Glutamatergic neuron (in vitro differentiated cells): ENCODE measurements around the gene ZFPM1. TPM values are rescaled to one million over a fixed set of nuclear protein-coding genes. Genes with fewer than 3 reads are reported as not detected.

ENCODE experiments used
- DNase-seq: peaks from one replicate; pipeline ENCODE4 v3.0.0; 2022
- H3K27ac Mint-ChIP-seq: one replicate; pipeline ENCODE4 v1.8.0; 2020; ENCODE audit warnings: mild to moderate bottlenecking, mixed read lengths, inconsistent platforms; ENCODE audit not compliant: unreplicated experiment
- H3K27me3 Mint-ChIP-seq: one replicate; pipeline ENCODE4 v1.8.0; 2020; ENCODE audit warnings: mild to moderate bottlenecking, moderate library complexity, mixed read lengths, inconsistent platforms; ENCODE audit not compliant: unreplicated experiment
- H3K36me3 Mint-ChIP-seq: one replicate; pipeline ENCODE4 v1.8.0; 2020; ENCODE audit warnings: mild to moderate bottlenecking, mixed read lengths, inconsistent platforms; ENCODE audit not compliant: unreplicated experiment
- H3K4me1 Mint-ChIP-seq: one replicate; pipeline ENCODE4 v1.8.0; 2020; ENCODE audit warnings: mild to moderate bottlenecking, low read depth, mixed read lengths, inconsistent platforms; ENCODE audit not compliant: unreplicated experiment
- H3K4me3 Mint-ChIP-seq: one replicate; pipeline ENCODE4 v1.8.0; 2020; ENCODE audit warnings: mild to moderate bottlenecking, mixed read lengths, inconsistent platforms; ENCODE audit not compliant: unreplicated experiment
- H3K9me3 Mint-ChIP-seq: one replicate; pipeline ENCODE4 v1.8.0; 2020; ENCODE audit warnings: mild to moderate bottlenecking, moderate library complexity, mixed read lengths, inconsistent platforms; ENCODE audit not compliant: unreplicated experiment
- CTCF ChIP-seq: fragments of 200-600 bp; sonication (generic); IDR thresholded peaks from one replicate; pipeline ENCODE4 v1.5.0; 2021; ENCODE audit not compliant: partially characterized antibody, unreplicated experiment
- total RNA-seq: library from RNA; stranded (reverse); fragmentation: NEBNext Ultra II Directional; extraction: Animal tissue kit (Norgen Biotek cat#: 25700); gene quantifications from one replicate; pipeline ENCODE4 v1.2.1, GENCODE V29; 2021; ENCODE audit not compliant: unreplicated experiment

Gene ZFPM1
- total RNA-seq, 1 donor from 2014 or later = 11.1 TPM

GRCh38 chr16:88421871-88422433, 31.1 kb upstream of the ZFPM1 start:
- Mint-ChIP-seq H3K9me3 (peaks cover 3% of the 10 kb centered on the region), H3K27ac (no peak overlapping the region), H3K4me1 (peaks cover 4% of the 10 kb centered on the region), H3K4me3 (no peak overlapping the region), H3K27me3 (peaks cover 7% of the 10 kb centered on the region), H3K36me3 (no peaks in the 10 kb centered on the region)
- DNase-seq = no peak
- TF ChIP-seq CTCF = no peak

GRCh38 chr16:88422733-88423447, 30.2 kb upstream of the ZFPM1 start:
- Mint-ChIP-seq H3K27ac (no peak overlapping the region), H3K4me3 (no peak overlapping the region), H3K36me3 (no peaks in the 10 kb centered on the region), H3K27me3 (peaks cover 7% of the 10 kb centered on the region), H3K9me3 (peaks cover 3% of the 10 kb centered on the region), H3K4me1 (peaks cover 4% of the 10 kb centered on the region)
- DNase-seq = no peak
- no peak for TF ChIP-seq CTCF

GRCh38 chr16:88423448-88423850, 29.6 kb upstream of the ZFPM1 start:
- TF ChIP-seq CTCF = no peak
- Mint-ChIP-seq H3K36me3 (no peaks in the 10 kb centered on the region), H3K27ac (no peak overlapping the region)

GRCh38 chr16:88424587-88425235, 28.4 kb upstream of the ZFPM1 start:
- H3K27ac Mint-ChIP-seq = no peak overlapping the region
- peaks cover 4% of the 10 kb centered on the region for H3K4me1 Mint-ChIP-seq
- peaks cover 7% of the 10 kb centered on the region for H3K27me3 Mint-ChIP-seq
- no peaks in the 10 kb centered on the region for H3K9me3 Mint-ChIP-seq
- H3K4me3 Mint-ChIP-seq = no peak overlapping the region
- no peak for TF ChIP-seq CTCF
- H3K36me3 Mint-ChIP-seq = no peaks in the 10 kb centered on the region
- DNase-seq = no peak

More at GRCh38 chr16:88423448-88423850, 29.6 kb upstream of the ZFPM1 start:
- DNase-seq = no peak
- Mint-ChIP-seq H3K4me3 (no peak overlapping the region), H3K27me3 (peaks cover 7% of the 10 kb centered on the region), H3K9me3 (peaks cover 3% of the 10 kb centered on the region), H3K4me1 (peaks cover 4% of the 10 kb centered on the region)

GRCh38 chr16:88426018-88426417, 27.1 kb upstream of the ZFPM1 start:
- Mint-ChIP-seq H3K4me1 (peaks cover 4% of the 10 kb centered on the region), H3K27ac (no peak overlapping the region), H3K9me3 (no peaks in the 10 kb centered on the region), H3K27me3 (peaks cover 7% of the 10 kb centered on the region), H3K36me3 (no peaks in the 10 kb centered on the region), H3K4me3 (no peak overlapping the region)
- DNase-seq = no peak
- TF ChIP-seq CTCF = no peak
